ENCODE results near the gene FLT3LG. TPM values are rescaled to one million over a fixed set of nuclear protein-coding genes. Genes with fewer than 3 reads are reported as not detected.

The FLT3LG gene
- total and polyA plus RNA-seq, 2 of the 8 experiments (the other 6 are each of a cell fraction or from before 2014, with no cell fraction given), result 1.6 to 3.2 TPM

DNA sequence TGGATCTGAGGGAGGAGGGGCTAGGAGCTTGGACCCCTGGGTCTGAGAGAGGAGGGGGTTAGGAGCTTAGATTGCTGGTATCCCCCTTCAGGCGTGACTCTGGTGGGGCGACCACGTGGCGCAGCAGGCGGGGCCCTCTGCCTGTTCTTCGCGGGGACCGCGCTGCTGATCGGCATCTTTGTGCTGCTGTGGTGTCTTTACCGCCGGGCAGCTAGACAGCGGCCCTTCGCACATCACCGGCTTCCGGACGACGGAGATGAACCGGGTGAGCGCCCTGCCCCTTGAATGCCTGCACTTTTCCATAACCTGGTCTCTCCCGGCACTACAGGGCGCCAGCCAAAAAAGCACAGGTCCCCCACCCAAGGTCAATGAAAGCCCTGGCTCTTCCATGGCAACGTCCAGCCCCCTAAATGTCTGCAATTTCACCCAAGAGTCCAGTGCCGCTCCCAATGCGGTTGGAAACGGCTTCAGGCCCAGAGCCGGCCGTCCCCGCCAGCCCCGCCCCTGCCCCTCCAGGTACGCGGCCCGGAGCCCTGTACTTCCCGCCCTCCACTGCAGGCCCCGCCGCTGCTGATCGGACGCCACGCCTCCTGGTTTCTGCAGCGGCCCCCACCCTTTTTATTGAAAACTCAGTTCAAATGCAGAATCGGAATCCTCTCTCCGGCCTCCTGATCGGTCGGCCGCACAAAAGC is 46.0 kb upstream of the FLT3LG start (continued):
- TF ChIP-seq, protein P1, sequence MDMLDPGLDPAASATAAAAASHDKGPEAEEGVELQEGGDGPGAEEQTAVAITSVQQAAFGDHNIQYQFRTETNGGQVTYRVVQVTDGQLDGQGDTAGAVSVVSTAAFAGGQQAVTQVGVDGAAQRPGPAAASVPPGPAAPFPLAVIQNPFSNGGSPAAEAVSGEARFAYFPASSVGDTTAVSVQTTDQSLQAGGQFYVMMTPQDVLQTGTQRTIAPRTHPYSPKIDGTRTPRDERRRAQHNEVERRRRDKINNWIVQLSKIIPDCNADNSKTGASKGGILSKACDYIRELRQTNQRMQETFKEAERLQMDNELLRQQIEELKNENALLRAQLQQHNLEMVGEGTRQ (IDR thresholded peaks at IDR 0.05; ENCODE audit: low read length), result no peak
- no peak for TF ChIP-seq TCF12 (IDR thresholded peaks at IDR 0.05; ENCODE audit: low read depth, low read length)
- TF ChIP-seq KDM4A (IDR thresholded peaks at IDR 0.05; ENCODE audit: low read depth, low read length, severe bottlenecking), result peak; percentile 22
- no peak for TF ChIP-seq JUN (IDR thresholded peaks at IDR 0.05; ENCODE audit: low read depth, low read length)
- TF ChIP-seq ASH2L (IDR thresholded peaks at IDR 0.05; ENCODE audit: low read length), result peak; percentile 42
- no peak for TF ChIP-seq CBX5 (IDR thresholded peaks at IDR 0.05; ENCODE audit: low read depth, low read length)
- peak in 1 of 2 experiments; percentile 32; a peak in 1 of 3 replicates for TF ChIP-seq POLR2A (IDR thresholded peaks at IDR 0.05; ENCODE audit: control extremely low read depth in 1 of 2, low read depth in 2 of 2, low read length in 2 of 2)
- no peak for TF ChIP-seq HDAC6 (IDR thresholded peaks at IDR 0.05; ENCODE audit: low read depth, low read length)
- no peak for TF ChIP-seq SUZ12 (IDR thresholded peaks at IDR 0.05; ENCODE audit: low read length)
- TF ChIP-seq YY1 (IDR thresholded peaks at IDR 0.05; ENCODE audit: low read depth, low read length), result no peak
- TF ChIP-seq EP300 (IDR thresholded peaks at IDR 0.05; ENCODE audit: borderline replicate concordance in 1 of 2, low read depth in 2 of 2, low read length in 2 of 2), result no peak
- TF ChIP-seq SRF (IDR thresholded peaks at IDR 0.05; ENCODE audit: low read depth, low read length), result no peak
- TF ChIP-seq EGR1 (IDR thresholded peaks at IDR 0.05; ENCODE audit: borderline replicate concordance, low read depth, low read length), result no peak
- no peak for TF ChIP-seq ZNF274 (IDR thresholded peaks at IDR 0.05; ENCODE audit: borderline replicate concordance, extremely low read depth, low read length)
- TF ChIP-seq SP4 (IDR thresholded peaks at IDR 0.05; ENCODE audit: low read length), result no peak
- no peak for TF ChIP-seq RFX5 (IDR thresholded peaks at IDR 0.05; ENCODE audit: borderline replicate concordance, low read depth, low read length)
- no peak for TF ChIP-seq CBX8 (IDR thresholded peaks at IDR 0.05; ENCODE audit: borderline replicate concordance, low read depth, low read length)
- 0 out of 2 replicates have a peak, but pooled peaks have one; percentile 23 for TF ChIP-seq TAF1 (IDR thresholded peaks at IDR 0.05; ENCODE audit: low read depth, low read length)
- TF ChIP-seq, protein P2, sequence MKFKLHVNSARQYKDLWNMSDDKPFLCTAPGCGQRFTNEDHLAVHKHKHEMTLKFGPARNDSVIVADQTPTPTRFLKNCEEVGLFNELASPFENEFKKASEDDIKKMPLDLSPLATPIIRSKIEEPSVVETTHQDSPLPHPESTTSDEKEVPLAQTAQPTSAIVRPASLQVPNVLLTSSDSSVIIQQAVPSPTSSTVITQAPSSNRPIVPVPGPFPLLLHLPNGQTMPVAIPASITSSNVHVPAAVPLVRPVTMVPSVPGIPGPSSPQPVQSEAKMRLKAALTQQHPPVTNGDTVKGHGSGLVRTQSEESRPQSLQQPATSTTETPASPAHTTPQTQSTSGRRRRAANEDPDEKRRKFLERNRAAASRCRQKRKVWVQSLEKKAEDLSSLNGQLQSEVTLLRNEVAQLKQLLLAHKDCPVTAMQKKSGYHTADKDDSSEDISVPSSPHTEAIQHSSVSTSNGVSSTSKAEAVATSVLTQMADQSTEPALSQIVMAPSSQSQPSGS (IDR thresholded peaks at IDR 0.05; ENCODE audit: low read length), result no peak

Measured in H1 (cell line).